Endometrial microvascular endothelial cells (primary cell): ENCODE data around the gene SIGLEC11. TPM values are rescaled to one million over a fixed set of nuclear protein-coding genes. Genes with fewer than 3 reads are reported as not detected.
"Not testable (repeated sequence)": the region's sequence is repeated elsewhere in the genome, so short reads cannot be mapped to it uniquely, and the experiment has no call there.

Source experiments
- in situ Hi-C: cut with HindIII; loops from 2 replicates; pipeline ENCODE4 v1.10.0; 2017; ENCODE audit warnings: low sequenced_read_pairs, low pct_unique_long_range_greater_than_20kb; ENCODE audit errors: inconsistent ontology term
- total RNA-seq: library from RNA; depleted of rRNA; stranded (reverse); fragments of >200 nt; gene quantifications from one replicate; pipeline ENCODE4 v1.2.3, GENCODE V29; 2015; ENCODE audit errors: inconsistent ontology term

The SIGLEC11 gene
- total RNA-seq, 1 donor from 2014 or later = not detected

DNA sequence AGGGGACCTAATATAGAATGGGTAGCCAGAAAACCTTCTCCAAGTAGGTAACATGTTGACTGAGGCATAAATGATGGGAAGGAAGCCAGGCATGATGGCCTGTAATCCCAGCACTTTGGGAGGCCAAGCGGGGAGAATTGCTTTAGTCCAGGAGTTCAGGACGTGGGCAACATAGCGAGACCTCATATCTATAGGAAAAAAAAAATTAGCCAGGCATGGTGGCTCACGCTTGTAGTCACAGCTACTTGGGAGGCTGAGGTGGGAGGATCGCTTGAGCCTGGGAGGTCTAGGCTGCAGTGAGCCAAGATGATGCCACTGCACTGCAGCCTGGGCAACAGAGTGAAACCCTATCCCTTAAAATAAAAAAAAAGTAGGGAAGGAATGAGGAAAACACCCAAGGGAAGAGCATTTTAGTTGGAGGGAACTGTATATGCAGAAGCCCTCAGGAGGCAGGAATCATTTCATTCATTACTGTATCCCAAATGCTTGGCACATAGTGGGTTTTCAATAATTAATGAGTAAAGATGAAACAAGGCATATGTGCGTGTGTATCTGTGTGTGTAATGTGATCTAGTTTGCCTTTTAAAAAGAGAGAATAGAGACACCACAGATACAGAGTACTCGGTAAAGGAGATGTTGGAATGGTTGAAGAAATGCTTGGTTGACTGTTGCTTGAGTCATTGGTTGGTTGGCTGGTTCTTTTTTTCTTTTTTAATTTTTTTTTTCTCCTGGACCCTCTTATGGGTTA, 29.5 kb downstream of the SIGLEC11 start:
- in situ Hi-C loops = no loop called here

DNA sequence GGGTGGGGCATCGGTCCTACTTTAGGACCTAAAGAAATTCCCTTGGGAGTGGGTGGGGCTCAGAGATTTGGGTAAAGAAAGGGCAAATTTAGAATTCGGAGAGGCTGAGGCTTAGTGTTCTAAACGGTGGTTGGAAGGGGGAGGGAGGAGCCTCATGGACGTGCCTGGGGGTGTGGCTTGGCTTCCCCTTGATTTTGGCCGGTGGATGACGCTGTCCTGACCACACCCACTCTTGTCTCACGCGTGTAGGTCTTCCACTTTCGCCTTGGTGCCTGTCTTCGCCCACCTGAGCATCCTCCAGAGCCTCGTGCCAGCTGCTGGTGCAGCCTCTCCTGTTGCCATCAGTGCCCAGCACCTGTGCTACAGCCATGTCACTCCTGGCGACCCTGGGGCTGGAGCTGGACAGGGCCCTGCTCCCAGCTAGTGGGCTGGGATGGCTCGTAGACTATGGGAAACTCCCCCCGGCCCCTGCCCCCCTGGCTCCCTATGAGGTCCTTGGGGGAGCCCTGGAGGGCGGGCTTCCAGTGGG, 30.4 kb downstream of the SIGLEC11 start:
- in situ Hi-C loops = no loop called here

DNA sequence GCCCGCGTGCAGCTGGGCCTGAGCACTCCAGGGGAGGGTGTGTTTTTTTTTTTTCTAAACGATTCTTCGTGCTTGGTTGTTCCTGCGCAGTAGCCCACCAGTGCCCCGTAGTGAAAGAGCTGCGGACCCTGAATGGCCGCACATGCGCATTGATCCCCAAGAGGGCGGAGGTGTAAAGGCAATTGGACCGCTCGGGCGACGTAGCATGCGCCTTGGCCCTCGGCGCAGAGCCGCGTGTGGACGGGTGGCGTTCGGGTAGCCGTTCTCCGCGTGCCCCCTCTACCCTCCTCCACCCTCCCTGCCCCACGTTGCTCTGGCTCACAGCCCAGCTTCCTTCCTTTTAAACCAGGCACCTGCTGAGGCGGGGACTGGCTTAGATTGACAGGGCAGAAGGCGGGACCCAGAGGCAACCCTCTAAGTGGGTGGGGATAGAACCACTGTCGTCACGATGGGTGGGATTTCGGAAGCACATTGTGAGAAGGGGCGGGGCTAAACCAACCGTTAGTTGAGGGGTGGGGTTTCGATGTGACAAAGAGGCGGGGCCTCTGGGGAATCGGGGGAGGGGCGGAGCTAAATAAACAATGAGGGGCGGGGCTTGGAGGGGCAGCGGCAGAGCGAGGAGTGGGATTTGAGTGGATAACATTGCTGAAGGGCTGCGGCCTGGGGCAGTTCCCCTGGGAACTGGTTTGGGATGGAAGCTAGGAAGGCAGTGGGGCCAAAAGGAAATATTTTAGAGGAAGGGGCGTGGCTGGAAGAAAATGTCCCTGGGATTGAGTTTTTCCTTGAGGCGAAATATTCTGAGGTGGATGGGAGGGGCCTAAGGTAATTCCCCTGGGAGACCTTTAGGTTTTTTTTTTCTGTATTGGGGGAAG, 31.1 kb downstream of the SIGLEC11 start:
- in situ Hi-C loops = no loop called here

DNA sequence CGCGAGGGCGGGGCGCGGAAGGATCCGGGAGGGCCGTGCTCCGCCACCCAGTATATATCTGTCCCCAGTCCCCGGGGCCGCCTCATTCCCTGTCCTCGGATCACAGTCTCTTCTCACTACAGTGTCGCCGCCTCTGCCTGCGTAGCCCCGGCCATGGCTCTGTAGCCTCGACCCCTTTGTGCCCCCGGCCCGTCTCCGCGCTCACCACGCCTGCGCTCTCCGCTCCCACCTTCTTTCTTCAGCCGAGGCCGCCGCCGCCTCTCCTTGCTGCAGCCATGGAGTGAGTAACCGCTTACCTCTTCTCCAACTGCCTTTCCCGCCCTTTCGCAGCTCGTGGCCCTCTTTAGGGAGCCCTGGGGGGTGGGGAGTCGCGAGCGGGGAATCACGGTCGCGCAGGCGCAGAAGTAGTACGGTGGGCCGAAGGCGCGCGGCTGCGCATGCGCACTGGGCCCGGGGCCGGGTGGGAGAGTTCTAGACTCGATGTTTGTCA, 31.8 kb downstream of the SIGLEC11 start, which contains the start of the genes ATF5 and NUP62:
TSS of gene ATF5 (plus strand) at position 85 of the 490 bp plus-strand sequence. CDS start 1,646 bp downstream, outside the sequence.
TSS of gene NUP62 (minus strand) at position 384 of the 490 bp plus-strand sequence. CDS start 19,697 bp downstream, outside the sequence.
- in situ Hi-C loops = no loop called here

DNA sequence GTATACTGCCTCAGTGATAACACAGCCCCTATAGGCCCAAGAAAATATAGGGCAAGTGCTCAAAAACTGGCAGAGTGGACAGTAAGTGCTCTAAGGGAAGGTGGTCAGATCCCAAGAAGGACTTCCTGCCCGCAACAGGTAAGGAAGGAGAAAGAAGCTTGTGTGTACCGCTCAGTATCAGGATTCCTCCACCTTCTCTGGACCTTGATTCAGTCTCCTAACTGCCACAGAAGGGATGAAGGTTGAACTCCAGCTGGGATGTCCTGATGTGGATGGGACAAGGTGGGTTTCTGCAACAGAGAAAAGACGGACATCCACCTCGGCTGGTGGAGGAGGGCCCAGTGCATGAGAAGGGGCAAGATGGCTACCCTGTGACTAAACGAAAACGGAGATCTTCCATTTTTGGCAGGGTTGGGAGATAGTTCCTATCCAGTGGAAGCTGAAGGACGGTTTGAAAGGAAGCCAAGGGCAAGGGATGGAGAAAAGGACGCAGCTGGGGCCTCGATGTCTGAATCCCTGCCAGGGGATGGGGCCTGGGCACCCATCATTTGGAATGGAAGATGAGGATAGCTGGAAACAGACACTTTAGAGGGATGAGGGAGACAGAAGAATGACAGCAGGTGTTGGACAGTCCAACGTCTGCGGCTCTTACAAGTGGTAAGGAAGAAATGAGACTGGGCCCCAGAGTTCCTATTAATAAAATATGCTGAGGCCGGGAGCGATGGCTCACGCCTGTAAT, 33.3 kb downstream of the SIGLEC11 start:
- in situ Hi-C loops = no loop called here

DNA sequence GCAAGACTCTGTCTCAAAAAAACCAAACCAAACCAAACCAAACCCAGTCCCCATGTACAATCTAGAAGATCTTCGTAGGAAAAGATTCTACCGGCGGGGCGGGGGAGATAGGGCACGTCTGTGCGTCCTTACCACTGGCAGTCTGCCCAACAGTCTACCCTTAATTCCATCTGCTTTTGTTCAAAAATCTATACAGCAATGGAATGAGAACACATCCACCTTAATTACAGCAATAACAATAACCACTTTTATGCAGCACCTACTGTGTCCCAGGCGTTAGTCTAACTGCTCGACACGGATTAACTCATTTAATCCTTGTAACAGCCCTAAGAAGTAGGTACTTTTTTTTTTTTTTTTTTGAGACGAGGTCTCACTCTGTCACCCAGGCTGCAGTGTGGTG, 34.5 kb downstream of the SIGLEC11 start:
- in situ Hi-C loops = no loop called here

DNA sequence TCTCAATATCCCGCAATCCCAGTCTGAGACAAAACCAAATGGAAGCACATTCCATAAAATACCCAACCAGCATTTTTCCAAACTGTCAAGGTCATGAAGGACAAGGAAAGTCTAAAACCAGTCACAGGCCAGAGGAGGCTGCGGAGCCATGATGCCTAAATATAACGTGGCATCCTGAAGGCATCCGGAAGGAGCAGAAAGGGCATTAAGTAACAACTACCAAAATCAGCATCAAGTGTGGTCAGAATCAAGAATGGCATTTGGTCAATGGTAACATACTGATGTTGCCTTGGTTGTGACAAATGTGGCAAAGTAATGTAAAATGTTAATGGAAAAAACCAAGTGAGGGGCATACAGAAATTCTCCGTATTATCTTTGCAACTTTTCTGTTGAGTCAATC, 35.5 kb downstream of the SIGLEC11 start:
- in situ Hi-C loops = no loop called here

DNA sequence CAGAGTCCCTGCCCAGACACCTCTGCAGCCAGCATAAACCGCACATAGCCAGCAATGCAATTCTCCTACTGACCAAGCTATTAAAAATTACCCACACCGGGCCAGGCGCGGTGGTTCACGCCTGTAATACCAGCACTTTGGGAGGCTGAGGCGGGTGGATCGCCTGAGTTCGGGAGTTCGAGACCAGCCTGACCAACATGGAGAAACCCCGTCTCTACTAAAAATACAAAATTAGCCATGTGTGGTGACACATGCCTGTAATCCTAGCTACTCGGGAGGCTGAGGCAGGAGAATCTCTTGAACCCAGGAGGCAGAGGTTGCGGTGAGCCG, 36.1 kb downstream of the SIGLEC11 start:
- in situ Hi-C loops = not testable (repeated sequence)

DNA sequence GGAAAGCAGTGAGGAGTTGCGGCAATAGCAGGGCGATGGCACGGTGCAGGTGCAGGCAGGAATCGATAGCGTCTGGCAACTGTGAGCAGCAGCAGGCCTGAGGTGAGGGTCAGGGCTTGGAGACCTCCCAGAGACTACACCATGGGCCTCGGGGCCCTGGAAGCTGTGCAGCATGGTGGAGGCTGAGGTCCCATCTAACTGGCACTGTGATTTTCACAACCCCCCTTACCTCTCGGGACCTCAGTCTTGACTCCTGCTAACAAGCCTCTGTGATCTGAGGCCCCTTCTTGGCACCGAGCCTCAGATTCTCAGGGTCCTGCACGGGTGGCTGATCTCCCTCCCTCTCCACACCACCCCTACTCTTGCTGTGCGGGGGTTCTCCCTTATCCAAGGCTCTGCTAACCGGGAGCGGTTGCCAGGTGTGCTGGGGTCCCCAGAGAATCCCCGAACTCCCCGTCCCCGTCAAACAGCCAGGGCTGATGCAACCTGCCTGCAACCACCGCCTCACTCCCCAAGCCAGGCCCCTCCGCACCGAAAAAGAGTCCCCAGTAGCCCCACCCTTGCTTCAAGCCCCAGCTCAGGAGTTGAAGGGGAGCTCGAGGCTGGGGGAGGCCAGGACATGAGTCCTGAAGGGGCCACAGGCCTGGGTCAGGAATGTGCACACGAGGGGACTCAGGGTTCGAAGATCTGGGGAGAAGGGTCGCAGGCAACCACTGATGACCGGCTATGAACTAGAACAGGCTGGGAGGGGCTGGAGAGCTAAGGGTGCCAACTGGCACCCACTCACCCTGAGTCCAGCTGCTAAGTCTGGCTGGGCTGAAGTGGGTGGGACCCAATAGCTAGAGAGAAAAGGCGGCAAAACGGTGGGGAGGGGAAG, 36.7 kb downstream of the SIGLEC11 start:
- in situ Hi-C loops = no loop called here

DNA sequence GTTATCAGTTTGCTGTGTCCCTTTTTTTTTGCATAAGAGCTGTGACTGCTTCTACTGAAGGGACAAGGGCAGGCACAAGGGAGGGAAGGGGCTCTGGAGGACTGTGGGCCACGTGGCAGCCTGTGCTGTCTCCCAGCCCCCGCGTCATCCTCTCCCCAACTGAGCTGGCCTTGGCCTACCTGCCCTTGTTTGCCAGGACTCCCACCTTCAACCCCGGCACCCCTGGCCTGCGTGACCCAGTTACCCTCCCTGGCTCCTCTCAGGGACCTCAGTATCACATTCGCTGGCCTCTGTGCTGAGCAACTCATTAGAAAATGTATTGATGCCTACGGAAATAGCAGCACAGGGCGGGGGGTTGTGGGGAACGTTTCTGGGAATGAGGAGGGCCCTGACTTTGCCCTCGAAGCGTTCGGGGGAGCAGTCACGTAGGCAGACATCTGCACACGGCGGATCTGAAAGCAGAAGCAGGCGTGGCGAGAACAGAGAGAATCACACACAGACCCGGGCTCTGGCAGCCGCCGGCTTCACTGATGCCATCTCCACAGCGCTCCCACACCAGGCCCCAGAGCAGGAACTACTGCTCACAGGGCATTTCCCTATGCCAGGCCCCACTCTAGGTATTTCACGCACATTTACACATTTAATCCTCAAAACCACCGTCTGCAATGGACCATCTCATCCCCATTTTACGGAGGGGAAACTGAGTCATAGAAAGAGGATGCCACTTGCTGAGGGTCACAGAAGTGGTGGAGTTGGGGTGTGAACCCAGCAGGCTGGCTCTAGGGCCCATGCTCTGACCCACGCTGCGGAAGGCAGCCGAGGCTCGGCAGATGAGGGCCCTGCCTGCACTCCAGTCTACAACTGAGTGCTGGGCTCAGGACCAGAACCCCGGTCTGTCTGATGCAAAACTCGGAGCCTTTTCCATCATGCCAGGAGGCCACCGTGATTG, 37.6 kb downstream of the SIGLEC11 start:
- in situ Hi-C loops = no loop called here

DNA sequence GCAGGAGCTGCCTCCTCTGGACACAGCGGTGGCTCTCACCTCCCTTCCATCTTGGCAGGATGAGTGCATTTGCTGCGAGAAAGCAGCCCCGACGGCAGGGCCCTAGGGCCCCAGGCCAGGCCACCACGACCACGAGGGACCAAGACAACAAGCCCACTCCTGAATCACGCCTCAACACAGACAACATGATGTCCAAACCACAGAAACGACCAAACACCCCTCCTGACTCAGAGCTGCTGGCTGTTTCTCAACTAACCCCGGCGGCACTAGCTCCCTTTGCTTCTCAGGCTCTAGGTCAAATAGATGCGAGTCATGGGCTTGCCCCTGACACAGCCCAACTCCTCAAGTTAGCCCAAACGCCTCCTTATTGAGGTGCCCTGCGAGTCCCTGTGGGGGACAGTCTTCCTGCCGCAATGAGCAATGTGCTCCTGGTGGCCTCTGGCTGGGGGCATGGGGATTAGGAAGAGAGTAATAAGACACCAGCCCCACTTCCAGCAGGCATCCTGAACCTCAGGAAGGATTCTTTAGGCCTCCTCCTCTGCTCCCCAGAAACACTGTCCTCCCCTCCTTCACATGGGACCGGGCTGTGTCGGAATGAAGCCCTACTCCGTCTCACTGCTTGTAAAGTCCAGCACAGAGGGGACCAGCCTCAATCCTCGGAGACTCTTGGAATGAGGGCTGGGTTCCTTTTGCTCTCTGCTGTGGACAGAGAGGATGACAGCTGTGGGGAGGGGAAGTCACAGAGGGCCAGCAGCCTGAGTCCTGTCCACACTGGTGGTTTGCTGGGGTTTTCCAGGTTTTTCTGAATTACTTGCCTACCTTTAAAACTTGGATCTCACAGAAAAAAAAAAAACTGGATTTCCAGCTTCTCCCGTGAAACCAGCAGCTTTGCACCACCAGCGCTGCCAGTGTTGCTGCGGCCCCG, 38.8 kb downstream of the SIGLEC11 start:
- in situ Hi-C loops = no loop called here

DNA sequence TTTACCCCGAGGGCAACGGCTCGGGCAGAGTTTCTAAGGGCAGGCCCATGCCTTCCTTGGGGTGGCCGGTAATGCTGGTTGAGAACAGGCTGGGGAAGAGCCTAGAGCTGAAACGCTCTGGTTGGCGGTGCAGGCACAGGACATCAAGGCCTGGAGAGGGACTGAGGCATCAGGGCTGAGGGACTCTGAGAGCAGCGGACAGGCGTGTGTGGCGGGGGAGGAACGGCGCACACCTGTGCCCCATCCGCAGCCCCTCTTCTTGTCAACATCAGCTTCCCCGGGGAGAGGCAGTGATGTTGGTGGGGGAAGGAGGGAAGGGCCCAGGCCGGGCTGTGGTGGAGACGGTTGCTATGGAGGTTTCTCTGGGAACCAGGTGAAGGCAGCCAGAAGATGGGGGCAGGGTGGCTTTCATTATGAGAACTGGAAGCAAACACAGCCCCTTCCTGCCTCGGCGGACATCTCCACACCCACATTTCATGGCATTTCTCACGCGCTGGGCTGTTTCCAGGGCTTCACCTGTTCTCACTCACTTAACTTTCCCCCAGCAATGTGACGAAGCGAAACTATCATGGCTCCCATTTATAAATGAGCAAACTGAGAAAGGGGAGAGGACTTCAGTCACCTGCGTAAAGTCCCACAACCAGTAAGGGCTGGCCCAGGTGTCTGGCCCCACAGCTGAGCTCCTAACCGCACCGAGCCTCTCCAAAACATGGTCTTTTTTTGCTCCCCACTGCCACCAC, 40.2 kb downstream of the SIGLEC11 start:
- in situ Hi-C loops = no loop called here

DNA sequence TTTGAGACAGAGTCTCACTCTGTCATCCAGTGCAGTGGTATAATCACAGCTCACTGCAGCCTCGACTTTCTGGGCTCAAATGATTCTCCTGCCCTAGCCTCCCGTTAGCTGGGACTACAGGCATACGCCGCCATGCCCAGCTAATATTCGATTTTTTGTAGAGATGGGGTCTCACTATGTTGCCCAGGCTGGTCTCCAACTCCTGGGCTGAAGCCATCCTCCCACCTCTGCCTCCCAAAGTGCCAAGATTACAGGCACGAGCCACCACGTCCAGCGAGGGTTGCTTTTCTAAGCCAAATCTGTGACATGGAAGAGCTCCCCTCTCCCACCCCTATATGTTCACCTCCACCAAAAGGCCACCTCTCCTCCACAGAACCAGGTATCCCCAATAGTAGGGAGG, 42.9 kb downstream of the SIGLEC11 start:
- in situ Hi-C loops = no loop called here

DNA sequence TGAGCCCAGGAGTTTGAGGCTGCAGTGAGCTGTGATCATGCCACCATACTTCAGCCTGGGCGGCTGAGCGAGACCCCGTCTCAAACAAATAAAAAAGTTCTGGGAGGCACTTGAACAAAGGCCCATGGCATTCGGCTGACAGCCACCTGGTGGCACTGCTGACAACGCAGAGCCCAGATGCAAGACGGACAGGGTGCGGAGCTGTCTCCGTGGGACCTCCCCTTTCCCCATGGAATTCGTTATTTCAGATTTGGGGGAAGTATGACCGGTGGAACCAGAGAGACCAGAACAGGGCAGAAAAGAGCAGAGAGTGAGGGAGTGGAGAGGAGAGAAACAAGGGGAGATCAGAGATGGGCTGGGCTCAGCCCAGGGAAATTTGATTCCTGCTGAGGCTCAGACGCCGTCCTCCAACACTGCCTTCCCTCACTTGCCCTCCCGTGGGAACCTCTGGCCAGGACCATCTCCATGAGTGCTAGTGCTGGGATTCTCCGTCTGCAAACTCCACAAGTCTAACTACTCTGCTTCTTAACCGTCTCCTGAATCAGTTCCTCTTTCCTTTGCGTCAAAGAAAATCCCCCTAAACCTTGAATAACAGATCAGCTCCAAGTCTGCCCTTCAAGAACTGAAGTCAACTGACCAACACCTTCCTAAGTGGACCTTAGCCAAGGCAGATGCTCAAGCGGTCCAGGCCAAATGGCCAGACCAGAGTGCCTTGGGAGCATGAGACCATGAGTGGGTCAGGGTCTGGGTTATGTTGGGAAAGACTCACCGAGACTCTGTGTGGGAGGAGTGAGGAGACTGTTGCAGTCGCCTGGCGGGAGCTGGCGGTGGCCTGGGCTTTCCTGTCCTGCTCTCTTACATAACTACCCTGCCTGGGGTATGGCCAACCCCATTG, 43.9 kb downstream of the SIGLEC11 start:
- in situ Hi-C loops = no loop called here

DNA sequence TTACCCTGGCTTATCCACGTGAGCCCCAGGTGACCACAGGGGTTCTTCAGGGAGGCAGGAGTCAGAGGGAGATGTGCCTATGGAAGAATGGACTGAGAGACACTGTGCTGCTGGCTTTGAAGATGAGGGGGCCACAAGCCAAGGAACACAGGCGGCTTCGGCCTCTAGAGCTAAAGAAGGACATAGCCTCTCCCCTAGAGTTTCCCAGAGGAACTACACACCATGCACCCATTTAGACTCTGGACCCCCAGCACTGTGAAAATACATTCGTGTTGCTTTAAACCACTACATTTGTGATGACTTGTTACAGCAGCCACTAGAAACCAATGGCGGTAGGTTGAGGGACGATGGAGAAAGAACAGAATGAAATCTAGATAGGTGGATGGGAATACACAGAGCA, 45.7 kb downstream of the SIGLEC11 start:
- in situ Hi-C loops = no loop called here
